Measurements from ENCODE around the gene ZNF879. TPM values are rescaled to one million over a fixed set of nuclear protein-coding genes. Genes with fewer than 3 reads are reported as not detected.

ZNF879 gene
- total and polyA plus RNA-seq, 9 of the 15 experiments (the other 6 are each of a cell fraction or from before 2014, with no cell fraction given): 0.01 to 0.80 (median 0.33) TPM

- ATAC-seq: no peak
- no peak overlapping the region for H2AFZ ChIP-seq (ENCODE audit: low read depth, low read length)
- 8% methylated on average over 15 of the region's 17 CpGs for WGBS (ENCODE audit: insufficient coverage, low coverage, missing lambda C conversion rate)
- TF ChIP-seq ZMIZ1 (IDR thresholded peaks at IDR 0.05; ENCODE audit: low read depth in 2 of 2, low read length in 2 of 2) (no peak), BHLHE40 (IDR thresholded peaks at IDR 0.05; ENCODE audit: low read length) (0 out of 2 replicates have a peak, but pooled peaks have one; percentile 8)
- H3K27me3 ChIP-seq (ENCODE audit: control insufficient read depth in 2 of 2, insufficient read depth in 2 of 2, low read length in 2 of 2): peaks cover 0 to 42% of the 10 kb centered on the region in 2 experiments; a peak in 2 of 5 replicates
- BruUV-seq (replicated peaks): no TSS peak
- no peaks in the 10 kb centered on the region for H4K20me1 ChIP-seq (replicated peaks; ENCODE audit: control insufficient read depth, insufficient read depth, low read length)
- FAIRE-seq: no peak
- CTCF ChIA-PET (ENCODE audit: low intra/inter-chr PET ratio): no interaction called here
- no peaks in the 10 kb centered on the region for H3K79me2 ChIP-seq (ENCODE audit: control insufficient read depth, insufficient read depth, low read length)
- no peak for DNase-seq (ENCODE audit: extremely low read depth in 1 of 4, low spot score in 3 of 4)
- H3K9me1 ChIP-seq (ENCODE audit: control insufficient read depth, insufficient read depth, low read length): no peaks in the 10 kb centered on the region
- H3K27ac ChIP-seq (ENCODE audit: extremely low read depth, low read depth, low read length): no peak overlapping the region
- no peaks in the 10 kb centered on the region for H3K36me3 ChIP-seq (ENCODE audit: control insufficient read depth, insufficient read depth, low read length)
- no peak overlapping the region for H3K4me3 ChIP-seq
- POLR2A ChIA-PET: no interaction called here
- H3K4me1 ChIP-seq (replicated peaks in 1 of 2; ENCODE audit: control insufficient read depth in 2 of 2, insufficient read depth in 2 of 2, low read length in 2 of 2): no peaks in the 10 kb centered on the region; a peak in 1 of 5 replicates
- intact Hi-C loops (cut with micrococcal nuclease): no loop called here
- H3K4me2 ChIP-seq (ENCODE audit: insufficient read depth, low read length): no peak overlapping the region
- in situ Hi-C loops (cut with MboI): no loop called here
- no peak overlapping the region for H3K9ac ChIP-seq (ENCODE audit: insufficient read depth in 1 of 2, low read depth in 2 of 2, low read length in 2 of 2)
- no peaks in the 10 kb centered on the region for H3K9me3 ChIP-seq (replicated peaks; ENCODE audit: control insufficient read depth, insufficient read depth, low read depth, low read length)
Measured at GRCh38 chr5:178982941-178983340, 40.7 kb upstream of the ZNF879 start.

Measured in K562 (cell line).